Heart left ventricle (tissue), 16 donors: ENCODE results near the gene LRRC10B. TPM values are rescaled to one million over a fixed set of nuclear protein-coding genes. Genes with fewer than 3 reads are reported as not detected.

Experiments used
- ATAC-seq, 4 donors: fragments of 200-7000 bp; cut with Tn5 transposase; one replicate each; pipeline ENCODE4 v1.9.1; 2020 to 2022; ENCODE audit warnings: moderate library complexity in 4 of 4, mild to moderate bottlenecking in 3 of 4, moderate number of reproducible peaks in 1 of 4
- DNase-seq, 5 donors: peaks; one replicate each; pipeline ENCODE4 v3.0.0-alpha.2; 2020
- H3K27ac ChIP-seq, 12 donors: fragments of 200-600 bp; sonication (generic) in 4 of 12; one replicate each; pipeline versions ENCODE4 v1.5.0 to v1.8.0; 2016 to 2022; ENCODE audit warnings: mild to moderate bottlenecking in 2 of 12
- H3K27me3 ChIP-seq, 9 donors: fragments of 200-600 bp; sonication (generic) in 2 of 9; one replicate each; pipeline versions ENCODE4 v1.5.1 to v1.8.0; 2016 to 2022; ENCODE audit warnings: mild to moderate bottlenecking in 3 of 9
- H3K36me3 ChIP-seq, 9 donors: fragments of 200-600 bp; sonication (generic) in 2 of 9; one replicate each; pipeline versions ENCODE4 v1.5.0 to v1.8.0; 2018 to 2022; ENCODE audit warnings: mild to moderate bottlenecking in 2 of 9
- H3K4me1 ChIP-seq, 12 donors: fragments of 200-600 bp; sonication (generic) in 4 of 12; one replicate each; pipeline versions ENCODE4 v1.5.0 to v1.8.0; 2016 to 2022; ENCODE audit warnings: mild to moderate bottlenecking in 3 of 12
- H3K4me3 ChIP-seq, 12 donors: fragments of 200-600 bp; sonication (generic) in 4 of 12; one replicate each; pipeline versions ENCODE4 v1.5.0 to v1.8.0; 2017 to 2022; ENCODE audit warnings: mild to moderate bottlenecking in 9 of 12, moderate library complexity in 4 of 12
- H3K9me3 ChIP-seq, 12 donors: fragments of 200-600 bp; sonication (generic) in 4 of 12; one replicate each; pipeline versions ENCODE4 v1.5.0 to v1.8.0; 2016 to 2022; ENCODE audit warnings: mild to moderate bottlenecking in 1 of 12
- CTCF ChIP-seq, 12 donors: fragments of 200-600 bp; sonication (generic) in 4 of 12; IDR thresholded peaks; one replicate each; pipeline versions ENCODE4 v1.5.0 to v1.8.0; 2018 to 2022; ENCODE audit warnings: antibody characterized with exemption in 12 of 12, mild to moderate bottlenecking in 5 of 12
- POLR2A ChIP-seq, 2 donors: fragments of 450-650 bp; IDR thresholded peaks; one replicate each; pipeline ENCODE4 v1.6.1; 2017; ENCODE audit warnings: antibody characterized with exemption in 2 of 2, mild to moderate bottlenecking in 2 of 2, moderate library complexity in 2 of 2
- WGBS, 4 donors: extraction: QIAGEN DNeasy Blood & Tissue Kit in 2 of 4; methylation state at CpG; one replicate each; pipeline versions ENCODE4 v1.1.5 to v1.1.7; 2013 to 2018; 5-methylcytosine and 5-hydroxymethylcytosine counted together
- intact Hi-C, 10 donors: fragments of 100-400 bp; cut with DNase I; formaldehyde crosslinking; loops; one replicate each; pipeline versions ENCODE4 v1.11.1 to v1.14.2; 2022
- polyA plus RNA-seq, 2 donors: library from polyadenylated mRNA; stranded (reverse); fragments of 200-250 nt; gene quantifications; one replicate each; pipeline ENCODE4 v1.2.3, GENCODE V29; 2013
- total RNA-seq, 9 donors: library from RNA; depleted of rRNA in 2 of 9; stranded (reverse); fragments of >200 nt in 2 of 9; fragmentation: NEBNext Ultra II Directional in 3 of 9; extraction: Animal tissue kit (Norgen Biotek cat#: 25700) in 3 of 9; gene quantifications; one replicate each; pipeline versions ENCODE4 v1.1.0 to v1.2.4, GENCODE V29; 2016 to 2023
- donor health status: ischemic (EF 13 %, LVEDD 7.1; RV severe dilation, severe dysfunction).
- donor health status: healthy with polysubstance abuse.
- donor health status: DM: no; HTN: yes; CAD: no.
- donor health status: DM: no; HTN: no; CAD: no.
- donor health status: ischemic (EF 25% LVEDD 6.9; RV normal size, moderate dysfunction).
- donor health status: ischemic (EF 25% LVEDD 5.7; RV mildly dilated, moderate dysfunction).
- donor health status: healthy.
- donor health status: DM: yes; HTN: yes; CAD: no.
- donor health status: ischemic (EF 35%, LVEDD 5.7; RV mildly dilated, moderate dysfunction).
- donor health status: nonischemic (EF 11% LVEDD 7.7; RV severe dilation, severe dysfunction).
- donor health status: DM: yes; HTN: yes; CAD: no.
- donor health status: PGD.
- donor health status: ischemic (EF 29% LVEDD 5.4; RV normal size, mild dysfunction).
- donor health status: nonischemic (EF 23%, LVEDD 6.1; RV moderate dilation, normal function).

The LRRC10B gene
- total and polyA plus RNA-seq, 11 donors: 0.15 to 4.2 (median 1.1) TPM

- no peak for TF ChIP-seq CTCF (IDR thresholded peaks at IDR 0.05)
- TF ChIP-seq POLR2A (IDR thresholded peaks at IDR 0.05): no peak
- Histone ChIP-seq H3K4me3 (no peak overlapping the region), H3K27me3 (no peaks in the 10 kb centered on the region), H3K4me1 (peaks cover 0 to 26% (median 4%) of the 10 kb centered on the region in 12 donors), H3K27ac (no peak overlapping the region), H3K36me3 (peaks cover 0 to 3% (median 0%) of the 10 kb centered on the region in 9 donors), H3K9me3 (no peaks in the 10 kb centered on the region)
- DNase-seq: no peak
- 43 to 47% (median 47%) methylated on average over 3 of the region's 3 CpGs for WGBS, 4 donors
- ATAC-seq: no peak
- intact Hi-C loops: no loop called here
Measured at GRCh38 chr11:61541598-61541997, 33.0 kb downstream of the LRRC10B start.

GRCh38 chr11:61542024-61542461 lies 33.5 kb downstream of the LRRC10B start:
- Histone ChIP-seq H3K4me1 (peaks cover 0 to 22% (median 4%) of the 10 kb centered on the region in 12 donors), H3K27me3 (no peaks in the 10 kb centered on the region), H3K4me3 (no peak overlapping the region), H3K27ac (no peak overlapping the region), H3K36me3 (peaks cover 0 to 3% (median 0%) of the 10 kb centered on the region in 9 donors), H3K9me3 (no peaks in the 10 kb centered on the region)
- no peak for ATAC-seq
- WGBS, 4 donors: 44 to 61% (median 56%) methylated on average over 9 to 19 of the region's 19 CpGs
- intact Hi-C loops: no loop called here
- DNase-seq: no peak
- TF ChIP-seq CTCF (IDR thresholded peaks at IDR 0.05): no peak
- no peak for TF ChIP-seq POLR2A (IDR thresholded peaks at IDR 0.05)

- H3K27me3 ChIP-seq: no peaks in the 10 kb centered on the region
- no peak for ATAC-seq
- peaks cover 0 to 22% (median 4%) of the 10 kb centered on the region in 12 donors for H3K4me1 ChIP-seq
- no peak for DNase-seq
- intact Hi-C loops: no loop called here
- TF ChIP-seq POLR2A (IDR thresholded peaks at IDR 0.05): no peak
- no peak for TF ChIP-seq CTCF (IDR thresholded peaks at IDR 0.05)
- no peak overlapping the region for H3K27ac ChIP-seq
- H3K36me3 ChIP-seq: peaks cover 0 to 3% (median 0%) of the 10 kb centered on the region in 9 donors
- H3K4me3 ChIP-seq: no peak overlapping the region
- no peaks in the 10 kb centered on the region for H3K9me3 ChIP-seq
- WGBS, 4 donors: 77 to 88% (median 81%) methylated on average over 13 to 16 of the region's 16 CpGs
Measured at GRCh38 chr11:61542705-61543104, 34.2 kb downstream of the LRRC10B start.

- Histone ChIP-seq H3K27ac (no peak overlapping the region), H3K36me3 (peaks cover 0 to 3% (median 0%) of the 10 kb centered on the region in 9 donors), H3K27me3 (no peaks in the 10 kb centered on the region), H3K9me3 (no peaks in the 10 kb centered on the region), H3K4me3 (no peak overlapping the region), H3K4me1 (peaks cover 0 to 17% (median 4%) of the 10 kb centered on the region in 12 donors)
- ATAC-seq (no peak), DNase-seq (no peak)
- intact Hi-C loops: no loop called here
- WGBS, 4 donors: 89 to 99% (median 96%) methylated on average over 4 of the region's 4 CpGs
- TF ChIP-seq CTCF (IDR thresholded peaks at IDR 0.05): no peak
- no peak for TF ChIP-seq POLR2A (IDR thresholded peaks at IDR 0.05)
Measured at GRCh38 chr11:61543606-61544306, 35.2 kb downstream of the LRRC10B start.
